GM03348 (cell line): ENCODE measurements around the gene MEF2C.
A peak's percentile ranks its signal among the peaks of the same experiment; 100 is the strongest.

Experiments used
- DNase-seq: peaks from one replicate; pipeline ENCODE4 v3.0.0; 2012; ENCODE audit warnings: low spot score

Gene MEF2C

GRCh38 chr5:88716101-88716500 is 166.9 kb downstream of the MEF2C start:
- DNase-seq = no peak

DNA sequence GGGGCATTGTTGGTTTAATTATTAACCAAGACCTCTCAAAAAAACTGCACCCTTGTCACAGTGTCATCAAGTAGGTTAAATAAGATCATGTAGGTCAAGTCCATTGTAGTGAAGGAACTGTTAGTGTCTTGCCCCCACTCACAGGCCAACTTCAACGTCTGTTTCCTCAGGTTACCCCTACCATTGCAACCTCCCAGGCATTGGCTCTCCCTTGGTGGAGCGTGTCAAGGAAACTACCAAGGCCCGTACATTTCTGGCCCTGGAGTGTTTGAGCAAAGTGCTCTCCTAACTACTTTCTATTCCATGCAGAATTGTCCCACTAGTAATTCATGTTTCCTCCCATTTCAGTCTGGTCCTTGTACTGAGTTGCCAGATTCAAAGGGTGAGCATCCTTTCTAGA is 167.5 kb downstream of the MEF2C start:
- no peak for DNase-seq

- no peak for DNase-seq
Observed at GRCh38 chr5:88713818-88714217, 169.2 kb downstream of the MEF2C start.

DNA sequence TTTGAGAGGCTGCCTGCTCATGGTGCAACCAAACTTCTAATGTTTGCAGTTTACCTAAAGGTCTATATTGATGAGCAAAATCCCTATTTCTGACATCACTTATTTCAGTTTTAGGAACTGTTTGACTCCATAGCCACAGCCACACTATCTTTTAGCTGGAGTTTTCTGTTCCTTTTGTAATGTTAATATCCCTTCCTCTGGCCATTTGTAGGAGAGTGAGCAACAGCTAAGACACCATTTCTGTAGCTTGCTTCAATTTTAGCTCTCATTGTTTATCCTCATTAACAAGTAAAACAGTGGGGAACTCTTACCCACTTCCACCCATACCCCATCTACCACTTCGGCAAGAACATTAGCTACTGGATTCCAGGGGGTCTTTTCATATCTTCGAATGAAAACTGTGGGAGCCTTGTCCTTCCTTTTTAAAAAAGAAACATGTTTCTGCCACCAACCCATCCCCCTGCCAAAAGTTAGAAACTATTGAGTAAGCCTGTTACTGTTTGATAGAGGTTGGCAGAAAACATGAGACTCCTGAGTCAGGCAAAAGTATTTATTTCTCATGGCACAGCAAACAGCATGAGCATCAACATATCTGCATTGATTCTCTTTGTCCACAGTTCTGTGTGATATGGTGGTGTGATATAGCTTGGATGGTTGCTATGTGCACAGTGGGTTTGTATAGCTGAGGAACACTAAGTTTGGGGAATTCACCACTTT is 174.1 kb downstream of the MEF2C start:
- DNase-seq = no peak

DNA sequence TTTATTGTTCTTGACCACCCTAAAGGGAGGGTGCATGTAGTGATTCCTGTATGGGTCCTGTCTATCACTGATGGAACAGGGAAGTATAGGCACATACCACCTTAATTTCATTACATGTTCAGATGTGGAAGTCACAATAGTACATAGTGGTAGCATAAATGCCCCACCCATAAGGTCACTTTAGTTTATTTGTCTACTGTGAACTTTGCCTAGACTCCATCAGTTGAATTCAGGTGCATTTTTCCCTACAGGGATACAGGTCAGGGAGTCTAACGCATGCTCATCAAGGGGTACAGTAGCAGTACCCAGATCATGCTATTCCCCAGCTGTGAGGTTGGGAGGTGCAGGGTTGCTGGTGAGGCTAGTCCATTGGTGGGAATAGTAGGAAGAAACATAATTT is 175.0 kb downstream of the MEF2C start:
- DNase-seq = no peak

DNA sequence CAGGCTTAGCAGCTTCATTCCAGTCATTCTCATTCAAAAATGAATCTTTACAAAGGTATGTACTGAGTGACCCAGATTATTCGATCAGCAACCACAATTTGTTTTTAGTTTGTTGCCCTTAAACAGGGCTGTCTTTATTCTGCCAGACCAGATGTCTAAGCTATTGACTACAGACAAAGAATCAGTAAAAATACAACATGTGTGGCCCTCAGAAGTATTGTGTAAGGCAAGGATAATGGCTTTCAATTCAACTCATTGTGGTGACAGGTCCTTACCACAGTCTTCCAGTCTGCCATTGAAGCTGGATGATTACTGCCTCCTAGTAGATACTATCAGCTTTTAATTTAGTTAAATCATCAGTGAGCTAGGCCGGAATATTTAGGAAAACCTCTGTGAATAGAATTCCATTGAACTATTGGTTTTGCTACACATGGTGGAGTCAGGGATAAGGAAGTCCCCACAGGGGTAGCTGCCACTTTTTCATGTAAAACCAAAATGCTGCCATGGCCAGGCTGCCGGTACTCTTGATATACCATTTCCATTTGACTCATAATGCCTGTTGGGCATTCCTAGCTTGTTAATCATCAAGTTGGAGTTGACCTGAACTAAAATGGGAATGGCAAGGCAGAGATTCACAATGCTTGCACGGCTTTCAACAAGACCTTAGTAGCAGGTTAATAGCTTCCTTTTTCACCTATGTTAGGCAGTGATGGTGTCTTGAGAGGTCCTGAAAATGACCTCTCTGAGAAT is 175.6 kb downstream of the MEF2C start:
- no peak for DNase-seq

DNA sequence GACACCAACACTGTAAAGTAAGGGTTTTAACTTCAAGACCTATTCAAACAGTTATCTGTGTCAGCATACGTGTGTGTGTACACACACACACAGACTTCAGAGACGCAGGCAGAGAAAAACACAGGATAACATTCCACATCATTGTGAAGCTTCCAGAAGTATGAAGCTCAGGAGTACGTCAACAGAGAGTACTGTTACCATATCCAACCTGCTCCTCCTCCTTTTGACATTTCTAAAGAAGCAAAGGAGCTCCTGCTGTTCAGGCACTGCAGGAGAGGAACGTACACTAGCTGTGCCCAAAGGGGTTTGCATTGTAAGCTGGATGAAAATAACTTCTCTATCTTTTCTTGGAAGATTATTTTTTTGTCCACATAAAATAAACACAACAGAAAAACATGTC is 180.7 kb downstream of the MEF2C start:
- no peak for DNase-seq

- DNase-seq = no peak
Observed at GRCh38 chr5:88700121-88700520, 182.9 kb downstream of the MEF2C start.

DNA sequence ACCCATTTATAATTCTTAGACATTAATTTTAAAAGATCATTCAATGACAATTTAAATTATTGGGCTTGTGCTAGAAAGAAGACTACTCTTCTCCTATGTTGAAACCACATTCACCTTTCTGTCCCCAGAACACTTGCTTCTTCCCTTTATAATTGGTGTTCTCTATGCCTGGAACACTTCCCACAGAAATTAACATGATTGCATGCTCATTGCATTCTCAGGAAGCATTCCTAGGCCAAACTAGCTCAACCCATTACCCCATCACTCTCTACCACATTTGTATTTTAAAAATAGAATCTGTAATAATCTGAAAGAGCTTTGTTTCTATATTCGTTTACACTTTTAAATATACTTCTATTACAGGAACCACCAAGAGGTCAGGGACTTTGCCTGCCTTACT is 184.7 kb downstream of the MEF2C start:
- DNase-seq = no peak

DNA sequence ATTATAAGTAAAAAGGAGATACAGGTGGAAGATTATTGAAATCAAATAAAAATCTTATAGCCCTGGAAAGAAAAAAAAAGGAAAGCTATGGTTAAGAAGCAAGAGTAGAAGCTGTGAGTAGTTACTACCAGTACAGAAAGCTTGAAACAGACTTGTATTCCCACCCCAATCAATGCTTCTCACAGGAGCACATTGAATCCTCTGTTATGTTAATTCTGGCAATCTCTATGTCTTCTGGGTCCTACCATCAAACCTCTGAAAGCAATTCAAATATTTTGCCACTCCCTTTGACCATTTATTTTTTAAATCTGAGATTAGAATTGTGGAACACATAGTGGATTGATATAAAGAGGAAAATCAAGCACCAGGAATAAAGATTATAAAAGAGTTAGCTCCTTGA is 186.5 kb downstream of the MEF2C start:
- no peak for DNase-seq

GRCh38 chr5:88695931-88696330 is 187.1 kb downstream of the MEF2C start:
- DNase-seq = no peak

GRCh38 chr5:88695232-88695631 is 187.8 kb downstream of the MEF2C start:
- no peak for DNase-seq

GRCh38 chr5:88694023-88694679 is 188.8 kb downstream of the MEF2C start:
- DNase-seq = no peak

GRCh38 chr5:88693071-88693932 is 189.7 kb downstream of the MEF2C start:
- no peak for DNase-seq

DNA sequence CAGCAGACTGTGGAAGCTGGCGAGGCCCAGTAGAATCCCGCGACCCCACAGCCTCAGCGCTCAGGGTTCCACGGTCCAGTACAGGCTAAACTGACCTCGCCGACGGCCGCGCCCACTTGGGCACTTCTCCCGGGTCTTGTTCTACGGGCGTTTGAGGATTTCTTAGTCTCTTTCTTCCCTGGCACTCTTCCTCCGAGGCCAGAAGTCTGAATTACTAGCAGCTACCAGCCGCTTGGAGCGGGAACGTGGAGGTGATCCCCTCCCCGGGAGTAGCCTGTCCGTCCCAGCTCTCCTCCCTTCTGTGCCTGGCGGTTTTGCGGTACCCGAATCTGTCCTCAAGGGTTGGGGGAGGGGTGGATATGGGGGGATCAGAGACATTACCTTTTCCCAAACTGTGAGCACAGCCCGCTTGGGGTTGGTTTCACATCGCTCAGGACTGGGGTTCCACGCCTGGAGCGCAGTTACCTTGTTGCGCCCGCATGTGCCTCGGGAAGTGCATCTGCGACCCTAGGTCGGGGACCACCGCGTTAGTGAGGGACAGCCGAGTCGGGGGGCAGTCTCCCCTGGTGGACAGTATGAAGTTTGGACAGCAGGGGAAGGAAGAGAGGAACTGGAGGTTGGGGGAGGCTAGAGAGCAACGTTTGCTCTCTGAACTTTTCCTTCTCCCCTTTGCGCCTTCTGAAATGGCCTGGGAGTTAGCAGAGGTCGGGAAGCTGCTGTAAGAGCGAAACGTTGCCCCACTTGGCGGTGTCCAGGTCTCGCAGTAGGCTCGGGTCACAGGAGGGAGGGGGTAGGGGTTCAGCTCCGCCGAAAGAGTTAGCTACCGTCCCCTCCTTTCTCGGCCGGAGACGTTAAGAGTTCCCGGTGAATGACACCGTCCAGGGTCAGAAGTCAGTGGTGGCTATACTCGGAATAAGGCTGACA is 190.8 kb downstream of the MEF2C start:
- DNase-seq = peak; percentile 27

GRCh38 chr5:88691230-88691582 is 191.8 kb downstream of the MEF2C start:
- DNase-seq = no peak

GRCh38 chr5:88690409-88691229 is 192.4 kb downstream of the MEF2C start:
- DNase-seq = peak; percentile 87

DNA sequence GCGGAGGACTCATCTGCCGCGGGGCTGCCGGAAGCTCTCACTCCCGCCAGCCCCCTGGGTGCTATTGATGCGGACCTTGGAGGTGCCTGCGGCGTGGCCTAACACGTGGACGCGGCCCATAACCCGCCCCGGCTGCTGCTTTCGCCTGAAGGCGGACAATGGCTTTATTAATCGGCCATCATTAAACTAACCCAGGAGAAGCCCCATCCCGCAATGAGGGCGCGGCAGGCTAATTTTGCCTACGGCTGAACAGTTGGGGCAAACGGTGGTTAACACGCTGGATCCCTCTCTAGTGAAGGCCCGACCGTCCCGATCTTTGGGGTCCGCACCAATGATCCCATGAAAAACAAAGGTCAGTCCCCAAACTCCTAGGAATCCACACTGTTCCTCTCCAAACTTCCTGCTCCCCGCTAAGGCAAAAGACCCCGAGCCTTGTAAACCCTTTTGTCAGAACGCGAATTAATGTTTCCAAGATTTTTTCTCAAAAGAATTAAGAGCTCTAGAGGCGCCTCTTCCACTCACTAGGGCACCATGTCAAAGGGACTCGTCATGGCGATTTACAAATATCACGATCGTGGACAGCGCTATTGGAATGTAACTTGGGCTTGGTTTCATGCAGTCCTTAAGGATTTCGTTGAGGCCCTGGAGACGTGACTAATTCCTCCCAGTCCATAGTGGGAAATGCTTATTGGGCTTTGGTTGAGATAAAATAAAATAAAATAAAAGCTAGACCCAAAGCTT is 193.1 kb downstream of the MEF2C start:
- no peak for DNase-seq

GRCh38 chr5:88688984-88689667 is 193.9 kb downstream of the MEF2C start:
- DNase-seq = no peak
